GM13976 (cell line): Measurements from ENCODE around the gene TMEM95.

ENCODE experiments used
- DNase-seq: peaks from one replicate; pipeline ENCODE4 v3.0.0; 2012; ENCODE audit warnings: low spot score
- in situ Hi-C: fragments of 300-500 bp; cut with MboI; formaldehyde crosslinking; loops from one replicate; pipeline ENCODE4 v1.12.0; 2022; ENCODE audit warnings: low sequenced_read_pairs, mixed read lengths, inconsistent platforms; ENCODE audit not compliant: unreplicated experiment
- TF ChIP-seq, protein P1 (sequence below): IDR thresholded peaks from 2 replicates; pipeline ENCODE4 v1.5.1; 2012; ENCODE audit warnings: borderline replicate concordance, mild to moderate bottlenecking; ENCODE audit not compliant: insufficient read depth; ENCODE audit errors: extremely low read depth, missing control alignments, control extremely low read depth

TMEM95 gene

DNA sequence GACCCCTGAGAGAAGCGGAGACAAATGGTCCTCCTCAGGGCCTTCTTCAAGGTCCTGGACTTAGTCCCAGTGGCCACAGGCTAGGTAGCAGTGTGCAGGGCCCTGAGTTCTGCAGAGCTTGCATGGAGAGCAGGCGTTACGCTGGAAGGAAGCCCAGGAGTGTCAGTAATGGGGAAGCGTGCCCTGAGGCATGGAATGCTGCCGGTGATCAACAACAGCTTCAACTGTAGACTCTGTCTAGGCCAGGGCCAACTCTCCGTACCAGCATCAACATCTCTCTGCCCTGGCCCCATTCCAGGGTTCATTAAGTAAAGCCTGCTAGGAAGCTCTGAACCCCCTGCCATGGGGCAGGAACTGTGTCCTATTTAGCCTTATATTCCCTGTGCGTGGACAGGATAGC, 25.4 kb downstream of the TMEM95 start:
- in situ Hi-C loops, result no loop called here
- TF ChIP-seq, protein P1, sequence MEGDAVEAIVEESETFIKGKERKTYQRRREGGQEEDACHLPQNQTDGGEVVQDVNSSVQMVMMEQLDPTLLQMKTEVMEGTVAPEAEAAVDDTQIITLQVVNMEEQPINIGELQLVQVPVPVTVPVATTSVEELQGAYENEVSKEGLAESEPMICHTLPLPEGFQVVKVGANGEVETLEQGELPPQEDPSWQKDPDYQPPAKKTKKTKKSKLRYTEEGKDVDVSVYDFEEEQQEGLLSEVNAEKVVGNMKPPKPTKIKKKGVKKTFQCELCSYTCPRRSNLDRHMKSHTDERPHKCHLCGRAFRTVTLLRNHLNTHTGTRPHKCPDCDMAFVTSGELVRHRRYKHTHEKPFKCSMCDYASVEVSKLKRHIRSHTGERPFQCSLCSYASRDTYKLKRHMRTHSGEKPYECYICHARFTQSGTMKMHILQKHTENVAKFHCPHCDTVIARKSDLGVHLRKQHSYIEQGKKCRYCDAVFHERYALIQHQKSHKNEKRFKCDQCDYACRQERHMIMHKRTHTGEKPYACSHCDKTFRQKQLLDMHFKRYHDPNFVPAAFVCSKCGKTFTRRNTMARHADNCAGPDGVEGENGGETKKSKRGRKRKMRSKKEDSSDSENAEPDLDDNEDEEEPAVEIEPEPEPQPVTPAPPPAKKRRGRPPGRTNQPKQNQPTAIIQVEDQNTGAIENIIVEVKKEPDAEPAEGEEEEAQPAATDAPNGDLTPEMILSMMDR, result no peak
- DNase-seq, result no peak

DNA sequence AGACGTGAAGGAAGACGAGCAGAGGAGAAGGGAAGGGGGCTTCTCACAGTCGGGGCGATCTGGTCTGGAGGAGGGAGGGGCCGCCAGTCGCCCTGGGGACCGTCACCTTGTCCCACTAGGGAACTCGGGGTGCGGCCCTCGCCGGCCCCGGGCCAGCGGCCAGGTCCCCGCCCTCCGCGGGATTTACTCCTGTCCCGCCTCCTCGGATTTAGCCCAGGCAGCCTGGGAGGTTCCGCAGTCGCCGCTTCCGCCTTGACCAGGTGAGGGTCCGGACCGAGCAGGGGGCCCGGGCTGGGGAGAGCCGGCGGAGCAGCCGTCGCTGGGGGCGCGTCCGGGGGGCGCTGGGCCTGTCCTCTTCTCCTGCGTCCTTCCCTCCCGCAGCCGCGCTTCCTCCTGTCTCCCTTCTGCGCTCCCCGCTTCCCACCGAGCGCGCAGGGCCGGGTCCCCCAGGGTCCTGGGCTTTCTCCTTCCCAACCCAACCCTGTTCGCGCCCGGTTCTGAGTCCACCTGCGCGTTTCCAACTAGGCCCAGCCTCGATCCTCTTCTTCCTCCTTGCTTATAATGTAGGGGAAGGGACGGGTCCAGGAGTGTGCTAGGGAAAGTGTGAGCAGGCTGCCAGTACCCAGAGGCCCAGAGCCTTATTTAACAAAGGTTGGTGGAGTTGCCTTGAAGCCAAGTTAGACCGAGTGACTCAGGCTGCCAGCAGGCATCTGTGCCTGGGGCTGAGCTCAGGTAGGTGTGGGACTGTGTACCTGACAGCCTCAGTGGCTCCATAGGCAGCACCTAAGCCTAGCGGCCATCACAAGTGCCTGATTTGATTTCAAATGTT, 26.1 kb downstream of the TMEM95 start, which contains the start of gene TNK1:
TSS of gene TNK1 (plus strand) at position 235 of the 829 bp plus-strand sequence. CDS start 1,838 bp downstream, outside the sequence.
- DNase-seq, result no peak
- TF ChIP-seq, protein P1, result no peak
- in situ Hi-C loops, result no loop called here

- TF ChIP-seq, protein P1, result no peak
- in situ Hi-C loops, result no loop called here
- no peak for DNase-seq
Measured at GRCh38 chr17:7382901-7383300, 27.9 kb downstream of the TMEM95 start.

DNA sequence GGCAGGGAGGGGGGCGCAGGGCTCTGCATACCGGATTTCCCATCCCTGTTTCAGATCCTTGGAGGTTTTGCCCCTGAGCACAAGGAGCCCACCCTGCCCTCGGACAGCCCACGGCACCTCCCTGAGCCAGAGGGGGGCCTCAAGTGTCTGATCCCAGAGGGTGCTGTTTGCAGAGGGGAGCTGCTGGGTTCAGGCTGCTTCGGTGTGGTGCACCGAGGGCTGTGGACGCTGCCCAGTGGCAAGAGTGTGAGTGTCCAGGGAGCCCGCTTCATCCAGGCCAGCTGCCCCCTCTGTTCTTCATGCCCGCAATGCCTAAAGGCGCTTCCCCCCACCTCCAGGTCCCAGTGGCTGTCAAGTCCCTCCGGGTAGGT, 28.4 kb downstream of the TMEM95 start:
- in situ Hi-C loops, result no loop called here
- no peak for DNase-seq
- TF ChIP-seq, protein P1, result no peak

- in situ Hi-C loops, result no loop called here
- DNase-seq, result peak; percentile 94
- TF ChIP-seq, protein P1, result no peak
Measured at GRCh38 chr17:7383742-7384488, 29.0 kb downstream of the TMEM95 start.

DNA sequence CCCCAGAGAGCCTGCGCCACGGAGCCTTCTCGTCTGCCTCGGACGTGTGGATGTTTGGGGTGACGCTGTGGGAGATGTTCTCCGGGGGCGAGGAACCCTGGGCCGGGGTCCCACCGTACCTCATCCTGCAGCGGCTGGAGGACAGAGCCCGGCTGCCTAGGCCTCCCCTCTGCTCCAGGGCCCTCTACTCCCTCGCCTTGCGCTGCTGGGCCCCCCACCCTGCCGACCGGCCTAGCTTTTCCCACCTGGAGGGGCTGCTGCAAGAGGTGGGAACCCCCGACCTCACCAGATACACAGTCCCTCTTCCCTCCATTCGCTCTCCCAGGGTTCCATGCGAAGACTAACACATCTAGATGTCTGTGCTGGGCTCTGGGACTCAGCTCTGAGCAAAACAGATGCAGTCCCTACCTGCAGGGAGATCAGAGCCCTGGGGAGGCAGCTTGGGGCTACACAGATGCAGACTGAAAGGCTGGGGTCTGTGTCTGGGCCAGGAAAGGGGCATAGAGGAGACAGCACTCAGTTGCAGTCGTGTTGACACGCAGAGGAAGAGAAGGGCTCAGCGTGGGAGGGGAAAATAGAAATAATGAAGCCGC, 29.6 kb downstream of the TMEM95 start:
- TF ChIP-seq, protein P1, result no peak
- DNase-seq, result no peak
- in situ Hi-C loops, result no loop called here
